Measurements from ENCODE around the gene DOK4. TPM values are rescaled to one million over a fixed set of nuclear protein-coding genes. Genes with fewer than 3 reads are reported as not detected.
"Not testable (repeated sequence)": the region's sequence is repeated elsewhere in the genome, so short reads cannot be mapped to it uniquely, and the experiment has no call there.

Gene DOK4
- polyA plus RNA-seq, 1 experiment = 40.0 TPM

DNA sequence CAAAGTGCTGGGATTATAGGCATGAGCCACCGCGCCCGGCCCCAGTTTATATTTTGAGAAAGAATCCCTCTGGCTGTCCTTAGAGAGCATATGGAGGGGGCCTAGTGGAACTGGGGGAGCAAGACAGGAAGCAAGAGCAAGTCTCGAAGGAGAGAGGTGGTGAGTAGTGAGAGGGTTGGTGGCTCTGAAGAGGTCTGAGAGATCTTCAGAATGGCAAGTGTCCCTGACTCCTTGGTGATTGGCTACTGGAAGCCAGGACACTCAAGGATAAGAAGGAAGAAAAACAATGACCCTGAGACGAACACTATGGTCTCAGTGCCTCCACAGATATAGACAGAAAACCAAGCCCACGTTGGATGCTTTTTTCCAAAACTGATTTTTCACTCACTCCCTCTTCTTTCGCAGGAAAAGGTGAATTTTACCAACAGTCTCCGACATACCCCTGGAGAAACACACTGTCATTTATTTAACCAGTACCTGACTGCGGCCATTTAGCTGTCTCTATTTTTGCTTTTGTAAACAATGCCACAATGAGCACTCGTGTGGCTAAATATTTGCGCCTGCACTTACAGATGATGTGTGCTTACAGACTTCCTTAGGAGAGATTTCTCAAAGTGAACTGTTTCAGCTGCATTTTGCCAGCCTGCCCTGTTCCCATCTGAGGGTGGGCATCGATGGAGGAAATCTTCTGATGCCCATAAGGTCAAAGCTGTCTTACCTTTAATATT lies 15.9 kb upstream of the DOK4 start:
- POLR2A ChIA-PET = no interaction called here
- Histone ChIP-seq H3K4me3 (ENCODE audit: low read depth, low read length) (no peak overlapping the region), H3K27me3 (ENCODE audit: control insufficient read depth, insufficient read depth, low read length) (peaks cover 26% of the 10 kb centered on the region), H3K36me3 (ENCODE audit: control insufficient read depth, insufficient read depth, low read length) (no peaks in the 10 kb centered on the region)
- no peak for TF ChIP-seq CTCF (IDR thresholded peaks at IDR 0.05; ENCODE audit: insufficient read depth, low read depth, low read length)
- no peak for DNase-seq (ENCODE audit: low read depth)
- CTCF ChIA-PET = interaction anchor here (1.0 to 2.0 kb wide), 2 partner anchors 15 to 18 kb away, joined by 3 to 6 read pairs; no protein-coding TSS in a partner anchor

DNA sequence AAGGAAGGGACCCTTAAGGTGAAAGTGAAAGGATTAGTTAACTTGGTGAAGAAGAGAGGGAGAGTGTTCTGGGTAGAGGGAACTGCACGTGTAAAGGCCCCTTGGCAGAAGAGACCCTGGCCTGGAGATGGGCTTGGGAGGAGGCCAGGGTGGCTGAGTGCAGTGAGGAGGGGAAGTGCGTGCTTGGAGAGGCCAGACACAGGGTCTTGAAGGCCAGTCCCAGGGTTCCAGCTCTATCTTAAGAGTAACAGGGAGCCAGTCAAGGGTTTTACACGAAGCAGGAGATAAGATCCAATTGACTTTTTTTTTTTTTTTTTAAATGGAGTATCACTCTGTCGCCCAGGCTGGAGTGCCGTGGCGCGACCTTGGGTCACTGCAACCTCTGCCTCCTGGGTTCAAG lies 15.2 kb upstream of the DOK4 start:
- H3K4me3 ChIP-seq (ENCODE audit: low read depth, low read length) = no peak overlapping the region
- CTCF ChIA-PET = no interaction called here
- no peak for DNase-seq (ENCODE audit: low read depth)
- POLR2A ChIA-PET = no interaction called here
- TF ChIP-seq CTCF (IDR thresholded peaks at IDR 0.05; ENCODE audit: insufficient read depth, low read depth, low read length) = no peak
- H3K27me3 ChIP-seq (ENCODE audit: control insufficient read depth, insufficient read depth, low read length) = peaks cover 27% of the 10 kb centered on the region
- no peaks in the 10 kb centered on the region for H3K36me3 ChIP-seq (ENCODE audit: control insufficient read depth, insufficient read depth, low read length)

GRCh38 chr16:57500578-57501111 lies 14.4 kb upstream of the DOK4 start:
- no peak overlapping the region for H3K4me3 ChIP-seq (ENCODE audit: low read depth, low read length)
- CTCF ChIA-PET = interaction anchor here (1.2 kb wide), 1 partner anchor 10 kb away, joined by 4 read pairs; no protein-coding TSS in a partner anchor
- no peak for DNase-seq (ENCODE audit: low read depth)

DNA sequence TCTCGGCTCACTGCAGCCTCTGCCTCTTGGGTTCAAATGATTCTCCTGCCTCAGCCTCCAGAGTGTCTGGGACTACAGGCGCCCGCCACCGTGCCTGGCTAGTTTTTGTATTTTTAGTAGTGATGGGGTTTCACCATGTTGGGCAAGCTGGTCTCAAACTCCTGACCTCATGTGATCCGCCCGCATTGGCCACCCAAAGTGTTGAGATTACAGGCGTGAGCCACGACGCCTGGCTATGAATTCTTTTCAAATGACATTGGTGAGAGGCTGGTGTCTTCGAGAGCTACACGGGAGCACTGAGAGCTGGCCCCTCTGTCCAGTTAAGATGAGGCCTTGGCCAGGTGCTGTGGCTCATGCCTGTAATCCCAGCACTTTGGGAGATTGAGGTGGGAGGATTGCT lies 13.6 kb upstream of the DOK4 start:
- H3K4me3 ChIP-seq (ENCODE audit: low read depth, low read length); DNase-seq (ENCODE audit: low read depth); POLR2A ChIA-PET; H3K36me3 ChIP-seq (ENCODE audit: control insufficient read depth, insufficient read depth, low read length): not testable (repeated sequence)
- CTCF ChIA-PET = interaction anchor here (1.2 kb wide), 1 partner anchor 11 kb away, joined by 4 read pairs; no protein-coding TSS in a partner anchor
- H3K27me3 ChIP-seq (ENCODE audit: control insufficient read depth, insufficient read depth, low read length) = peaks cover 27% of the 10 kb centered on the region

More at GRCh38 chr16:57500578-57501111, 14.4 kb upstream of the DOK4 start:
- H3K36me3 ChIP-seq (ENCODE audit: control insufficient read depth, insufficient read depth, low read length) = no peaks in the 10 kb centered on the region
- no peak for TF ChIP-seq CTCF (IDR thresholded peaks at IDR 0.05; ENCODE audit: insufficient read depth, low read depth, low read length)
- H3K27me3 ChIP-seq (ENCODE audit: control insufficient read depth, insufficient read depth, low read length) = peaks cover 25% of the 10 kb centered on the region
- POLR2A ChIA-PET = no interaction called here

DNA sequence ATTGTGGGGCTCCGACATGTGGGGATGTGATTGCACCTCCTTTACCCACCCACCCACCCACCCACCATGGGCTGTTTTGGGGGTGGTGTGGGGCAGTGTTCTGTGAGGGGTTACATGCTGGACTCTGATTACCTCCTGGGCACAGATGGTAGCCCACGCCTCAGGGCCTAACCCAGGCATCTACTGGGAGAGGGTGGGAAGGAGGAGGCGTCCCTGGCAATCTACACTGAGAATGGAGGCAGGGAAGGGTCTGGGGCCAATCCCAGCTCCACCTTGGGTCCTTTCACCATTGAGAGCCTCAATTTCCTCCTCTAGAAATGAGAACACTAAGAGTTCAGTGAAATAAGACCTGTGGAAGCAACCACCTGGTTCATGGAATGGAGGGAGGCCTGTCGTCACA lies 11.7 kb upstream of the DOK4 start:
- H3K27me3 ChIP-seq (ENCODE audit: control insufficient read depth, insufficient read depth, low read length) = peaks cover 18% of the 10 kb centered on the region
- H3K4me3 ChIP-seq (ENCODE audit: low read depth, low read length) = no peak overlapping the region
- no peaks in the 10 kb centered on the region for H3K36me3 ChIP-seq (ENCODE audit: control insufficient read depth, insufficient read depth, low read length)
- no peak for DNase-seq (ENCODE audit: low read depth)
- TF ChIP-seq CTCF (IDR thresholded peaks at IDR 0.05; ENCODE audit: insufficient read depth, low read depth, low read length) = no peak
- ChIA-PET POLR2A (no interaction called here), CTCF (no interaction called here)
